Upper lobe of left lung (tissue), 6 donors: ENCODE data around the gene ZBTB22. TPM values are rescaled to one million over a fixed set of nuclear protein-coding genes. Genes with fewer than 3 reads are reported as not detected.

ENCODE experiments used
- ATAC-seq, 2 donors: fragments of 200-7000 bp; cut with Tn5 transposase; one replicate each; pipeline ENCODE4 v1.9.1; 2022; ENCODE audit warnings: mild to moderate bottlenecking in 2 of 2, moderate library complexity in 2 of 2; ENCODE audit not compliant: low FRiP score in 2 of 2
- DNase-seq, 2 donors: peaks; one replicate each; pipeline ENCODE4 v3.0.0-alpha.2; 2019 to 2020
- H3K27ac ChIP-seq, 4 donors: fragments of 200-600 bp; sonication (generic); one replicate each; pipeline ENCODE4 v1.5.1; 2016 to 2019
- H3K27me3 ChIP-seq, 4 donors: fragments of 200-600 bp; sonication (generic); one replicate each; pipeline ENCODE4 v1.5.1; 2017 to 2019
- H3K36me3 ChIP-seq, 4 donors: fragments of 200-600 bp; sonication (generic); one replicate each; pipeline ENCODE4 v1.5.1; 2016 to 2019
- H3K4me1 ChIP-seq, 4 donors: fragments of 200-600 bp; sonication (generic); one replicate each; pipeline ENCODE4 v1.5.1; 2018 to 2019
- H3K4me3 ChIP-seq, 4 donors: fragments of 200-600 bp; sonication (generic); one replicate each; pipeline ENCODE4 v1.5.1; 2017 to 2019; ENCODE audit warnings: mild to moderate bottlenecking in 2 of 4, moderate library complexity in 1 of 4
- H3K9me3 ChIP-seq, 4 donors: fragments of 200-600 bp; sonication (generic); one replicate each; pipeline ENCODE4 v1.5.1; 2018 to 2019
- CTCF ChIP-seq, 6 experiments: fragments of 450-650 bp in 4 of 6; fragments of 200-600 bp in 2 of 6; sonication (generic) in 2 of 6; IDR thresholded peaks; one replicate each; pipeline ENCODE4 v1.5.1; 2016 to 2019; ENCODE audit warnings: antibody characterized with exemption in 6 of 6
- EP300 ChIP-seq, 4 donors: sonication (generic); formaldehyde crosslinking; IDR thresholded peaks; one replicate each; pipeline ENCODE4 v1.5.1; 2017; ENCODE audit warnings: antibody characterized with exemption in 4 of 4, control low read depth in 2 of 4
- POLR2A ChIP-seq, 4 donors: fragments of 450-650 bp; IDR thresholded peaks; one replicate each; pipeline ENCODE4 v1.5.1; 2016 to 2017; ENCODE audit warnings: antibody characterized with exemption in 4 of 4, mild to moderate bottlenecking in 2 of 4
- POLR2AphosphoS5 ChIP-seq, 2 donors: sonication (generic); formaldehyde crosslinking; IDR thresholded peaks; one replicate each; pipeline ENCODE4 v1.5.1; 2017; ENCODE audit warnings: antibody characterized with exemption in 2 of 2
- WGBS, 2 donors: methylation state at CpG; one replicate each; pipeline ENCODE4 v1.1.5; 2017 to 2018; 5-methylcytosine and 5-hydroxymethylcytosine counted together
- total RNA-seq, 6 donors: library from RNA; depleted of rRNA in 4 of 6; stranded (reverse); fragments of >200 nt in 4 of 6; gene quantifications; one replicate each; pipeline versions ENCODE4 v1.1.0 to v1.2.1, GENCODE V29; 2016 to 2021
- donor health status: DM: no; HTN: no; CAD: no; lungs with moderate emphysema.
- donor health status: DM: no; HTN: yes; CAD: no; lungs with severe emphysema.

ZBTB22 gene
- total RNA-seq, 6 donors from 2014 or later, result 24.2 to 32.5 (median 28.2) TPM

- ATAC-seq (peak; percentile 83 to 91), DNase-seq (peak; percentile 89 to 95)
- Histone ChIP-seq H3K27me3 (no peaks in the 10 kb centered on the region), H3K9me3 (no peaks in the 10 kb centered on the region), H3K4me1 (peaks cover 24 to 51% (median 29%) of the 10 kb centered on the region in 4 donors), H3K36me3 (peaks cover 4 to 51% (median 38%) of the 10 kb centered on the region in 4 donors), H3K4me3 (peak within 1 kb of the TSS; percentile 79 to 95 (median 88)), H3K27ac (peak within 1 kb of the TSS; percentile 90 to 97 (median 97))
- WGBS, 2 donors, result 0 to 1% methylated on average over 4 to 31 of the region's 34 CpGs
- peak in 2 of 4 donors; percentile 16 to 40 for TF ChIP-seq POLR2A (IDR thresholded peaks at IDR 0.05)
- no peak for TF ChIP-seq CTCF (IDR thresholded peaks at IDR 0.05)
Measured at GRCh38 chr6:33298773-33299236, 18.7 kb downstream of the ZBTB22 start, which contains the start of gene RGL2. TSS of gene RGL2 (minus strand) at chr6:33298942. CDS start at chr6:33298610, 332 bp downstream.

GRCh38 chr6:33297956-33298772 is 19.4 kb downstream of the ZBTB22 start:
- H3K4me3 ChIP-seq, result peak overlapping the region; percentile 79 to 95 (median 88)
- H3K36me3 ChIP-seq, result peaks cover 6 to 51% (median 38%) of the 10 kb centered on the region in 4 donors
- DNase-seq (peak; percentile 84 to 88), ATAC-seq (peak; percentile 74 to 84)
- TF ChIP-seq CTCF (IDR thresholded peaks at IDR 0.05), result no peak
- TF ChIP-seq EP300 (IDR thresholded peaks at IDR 0.05), result no peak
- TF ChIP-seq POLR2A (IDR thresholded peaks at IDR 0.05), result peak in 3 of 4 donors; percentile 28 to 66 (median 56)
- TF ChIP-seq POLR2AphosphoS5 (IDR thresholded peaks at IDR 0.05), result peak; percentile 55 to 80
- H3K27ac ChIP-seq, result peak overlapping the region; percentile 90 to 97 (median 97)
- H3K4me1 ChIP-seq, result peaks cover 24 to 48% (median 29%) of the 10 kb centered on the region in 4 donors
- no peaks in the 10 kb centered on the region for H3K9me3 ChIP-seq
- WGBS, 2 donors, result 1 to 2% methylated on average over 29 to 38 of the region's 42 CpGs
- H3K27me3 ChIP-seq, result no peaks in the 10 kb centered on the region

- TF ChIP-seq POLR2A (IDR thresholded peaks at IDR 0.05) (no peak), POLR2AphosphoS5 (IDR thresholded peaks at IDR 0.05) (no peak), CTCF (IDR thresholded peaks at IDR 0.05) (no peak), EP300 (IDR thresholded peaks at IDR 0.05) (no peak)
- Histone ChIP-seq H3K27ac (peak overlapping the region; percentile 90 to 97 (median 97)), H3K9me3 (no peaks in the 10 kb centered on the region), H3K36me3 (peaks cover 11 to 51% (median 37%) of the 10 kb centered on the region in 4 donors), H3K4me3 (peak overlapping the region; percentile 79 to 95 (median 88)), H3K27me3 (no peaks in the 10 kb centered on the region), H3K4me1 (peaks cover 24 to 48% (median 29%) of the 10 kb centered on the region in 4 donors)
- DNase-seq (peak; percentile 84 to 86), ATAC-seq (peak; percentile 1 to 45)
- WGBS, 2 donors, result 3 to 17% methylated on average over 12 to 14 of the region's 16 CpGs
Measured at GRCh38 chr6:33297406-33297955, 20.1 kb downstream of the ZBTB22 start.

GRCh38 chr6:33296797-33297405 is 20.6 kb downstream of the ZBTB22 start:
- ATAC-seq (no peak), DNase-seq (no peak)
- 67 to 95% methylated on average over 7 to 12 of the region's 12 CpGs for WGBS, 2 donors
- Histone ChIP-seq H3K9me3 (no peaks in the 10 kb centered on the region), H3K36me3 (peaks cover 13 to 51% (median 40%) of the 10 kb centered on the region in 4 donors), H3K27me3 (no peaks in the 10 kb centered on the region), H3K4me1 (peaks cover 24 to 48% (median 29%) of the 10 kb centered on the region in 4 donors), H3K27ac (peak overlapping the region; percentile 90 to 97 (median 97)), H3K4me3 (peak overlapping the region; percentile 16 to 93 (median 80))
- TF ChIP-seq POLR2AphosphoS5 (IDR thresholded peaks at IDR 0.05) (no peak), CTCF (IDR thresholded peaks at IDR 0.05) (no peak), EP300 (IDR thresholded peaks at IDR 0.05) (no peak), POLR2A (IDR thresholded peaks at IDR 0.05) (no peak)
